AG09309 (cell line): ENCODE results near the gene DNAJC25.

ENCODE experiments used
- DNase-seq: peaks from one replicate; pipeline ENCODE4 v3.0.0-alpha.2; 2010; ENCODE audit warnings: low read depth
- H3K4me3 ChIP-seq: 2 replicates; pipeline ENCODE4 v1.5.1; 2011; ENCODE audit warnings: mild to moderate bottlenecking, low read depth, low read length, moderate library complexity; ENCODE audit not compliant: control insufficient read depth
- TF ChIP-seq, protein P1 (sequence below): IDR thresholded peaks from 2 replicates; pipeline ENCODE4 v1.5.1; 2011; ENCODE audit warnings: mild to moderate bottlenecking, low read depth, low read length, inconsistent platforms; ENCODE audit not compliant: insufficient read depth, control insufficient read depth; ENCODE audit errors: missing control alignments

The DNAJC25 gene

DNA sequence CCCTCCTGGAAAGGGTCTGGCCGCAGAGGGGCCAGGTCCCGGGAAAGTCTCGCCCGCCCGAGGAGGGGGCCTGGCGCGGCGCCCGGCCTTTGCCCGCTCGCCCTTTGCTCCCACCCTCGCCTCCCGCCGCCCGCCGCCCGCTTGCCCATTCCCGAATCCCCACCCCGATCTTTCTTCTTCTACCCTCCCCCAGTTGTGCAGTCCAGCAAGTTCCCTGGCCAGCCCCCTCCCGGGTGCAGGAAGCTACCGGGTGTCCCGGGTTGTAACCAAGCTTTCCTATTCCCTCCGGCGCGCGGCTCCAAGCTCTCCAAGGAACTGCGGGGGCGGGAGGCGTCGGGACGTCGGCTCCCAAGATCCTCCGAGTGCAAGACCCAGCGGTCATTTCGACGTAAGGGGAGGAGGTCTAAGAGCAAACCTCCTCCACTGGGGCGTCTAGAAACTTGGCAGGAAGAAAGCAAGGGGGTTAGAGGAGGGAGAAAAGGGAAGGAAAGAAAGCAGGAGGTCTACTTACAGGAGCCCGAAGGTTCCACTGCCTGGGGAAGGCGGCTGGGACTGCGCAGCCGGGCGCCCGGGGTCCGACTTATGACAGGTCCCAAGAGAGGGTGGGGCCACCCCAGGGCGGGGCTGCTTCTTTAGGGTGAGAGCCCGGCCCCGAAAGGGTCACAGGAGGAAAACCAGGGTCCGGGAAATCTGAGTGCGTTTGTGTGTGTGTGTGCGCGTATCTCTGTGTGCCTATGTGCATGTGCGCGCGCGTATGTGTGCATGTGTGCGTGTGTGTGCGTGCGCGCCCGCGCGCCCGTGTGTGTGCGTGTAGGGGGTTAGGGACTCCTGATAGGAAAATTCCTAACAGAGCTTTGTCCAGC lies 31.8 kb upstream of the DNAJC25 start, which contains the start of gene PTGR1:
Gene PTGR1 (minus strand): TSS at position 556 of the 863 bp plus-strand sequence. CDS start 2,225 bp downstream, outside the sequence.
- H3K4me3 ChIP-seq = peak within 1 kb of the TSS; percentile 73
- DNase-seq = peak; percentile 54
- TF ChIP-seq, protein P1, sequence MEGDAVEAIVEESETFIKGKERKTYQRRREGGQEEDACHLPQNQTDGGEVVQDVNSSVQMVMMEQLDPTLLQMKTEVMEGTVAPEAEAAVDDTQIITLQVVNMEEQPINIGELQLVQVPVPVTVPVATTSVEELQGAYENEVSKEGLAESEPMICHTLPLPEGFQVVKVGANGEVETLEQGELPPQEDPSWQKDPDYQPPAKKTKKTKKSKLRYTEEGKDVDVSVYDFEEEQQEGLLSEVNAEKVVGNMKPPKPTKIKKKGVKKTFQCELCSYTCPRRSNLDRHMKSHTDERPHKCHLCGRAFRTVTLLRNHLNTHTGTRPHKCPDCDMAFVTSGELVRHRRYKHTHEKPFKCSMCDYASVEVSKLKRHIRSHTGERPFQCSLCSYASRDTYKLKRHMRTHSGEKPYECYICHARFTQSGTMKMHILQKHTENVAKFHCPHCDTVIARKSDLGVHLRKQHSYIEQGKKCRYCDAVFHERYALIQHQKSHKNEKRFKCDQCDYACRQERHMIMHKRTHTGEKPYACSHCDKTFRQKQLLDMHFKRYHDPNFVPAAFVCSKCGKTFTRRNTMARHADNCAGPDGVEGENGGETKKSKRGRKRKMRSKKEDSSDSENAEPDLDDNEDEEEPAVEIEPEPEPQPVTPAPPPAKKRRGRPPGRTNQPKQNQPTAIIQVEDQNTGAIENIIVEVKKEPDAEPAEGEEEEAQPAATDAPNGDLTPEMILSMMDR = no peak

DNA sequence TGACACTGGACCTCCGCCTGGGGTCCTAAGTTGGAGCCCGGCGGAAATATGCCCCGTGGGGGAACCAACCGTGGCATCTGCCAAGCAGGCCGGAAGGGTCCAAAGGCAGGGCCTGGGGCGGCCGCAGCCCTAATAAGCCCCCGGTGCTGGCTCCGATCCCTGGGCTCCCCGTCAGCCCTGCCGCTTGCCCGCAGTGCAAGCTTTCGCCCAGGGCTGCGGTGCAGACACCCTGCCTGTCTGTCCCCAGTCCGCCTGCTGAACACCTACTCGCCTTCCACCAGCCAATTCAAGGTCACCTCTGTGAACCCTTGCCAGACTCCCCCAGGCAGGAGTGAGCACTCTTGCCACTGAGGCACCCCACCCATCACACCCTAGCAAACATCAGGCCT lies 31.2 kb upstream of the DNAJC25 start:
- DNase-seq = no peak
- TF ChIP-seq, protein P1 = no peak
- H3K4me3 ChIP-seq = peak overlapping the region; percentile 73

DNA sequence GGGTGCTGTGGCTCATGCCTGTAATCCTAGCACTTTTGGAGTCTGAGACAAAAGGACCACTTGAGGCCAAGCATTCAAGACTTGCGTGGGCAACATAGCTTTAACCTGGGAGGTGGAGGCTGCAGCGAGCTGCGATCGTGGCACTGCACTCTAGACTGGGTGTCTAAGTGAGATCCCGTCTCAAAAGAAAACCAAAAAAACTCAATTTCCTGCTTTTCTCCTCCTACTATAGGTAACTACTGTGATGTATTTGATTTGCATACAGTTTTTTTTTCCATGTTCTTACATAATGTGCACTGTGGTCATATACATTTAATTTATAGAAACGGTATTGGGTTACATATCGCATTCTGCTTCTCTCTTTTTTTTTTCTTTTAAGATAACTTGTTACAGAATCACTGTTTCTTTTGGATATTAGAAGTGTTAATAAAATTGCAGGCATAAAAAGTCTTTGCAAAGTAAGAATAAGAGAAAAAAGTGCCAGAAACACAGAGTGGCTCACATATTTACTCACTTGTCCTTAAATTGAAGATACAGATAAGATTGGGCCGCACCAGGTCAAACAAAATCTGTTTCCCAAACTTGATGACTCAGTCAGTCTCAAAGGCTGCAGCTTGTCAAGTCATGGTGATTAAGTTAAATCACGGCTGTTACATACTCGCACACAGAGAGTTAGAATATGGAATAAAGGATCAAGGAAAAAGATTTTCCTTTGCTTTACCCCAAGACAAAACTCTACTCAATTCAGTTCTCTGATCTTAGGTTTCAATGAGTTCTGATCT lies 29.7 kb upstream of the DNAJC25 start:
- TF ChIP-seq, protein P1 = no peak
- no peak for DNase-seq
- H3K4me3 ChIP-seq = no peak overlapping the region

DNA sequence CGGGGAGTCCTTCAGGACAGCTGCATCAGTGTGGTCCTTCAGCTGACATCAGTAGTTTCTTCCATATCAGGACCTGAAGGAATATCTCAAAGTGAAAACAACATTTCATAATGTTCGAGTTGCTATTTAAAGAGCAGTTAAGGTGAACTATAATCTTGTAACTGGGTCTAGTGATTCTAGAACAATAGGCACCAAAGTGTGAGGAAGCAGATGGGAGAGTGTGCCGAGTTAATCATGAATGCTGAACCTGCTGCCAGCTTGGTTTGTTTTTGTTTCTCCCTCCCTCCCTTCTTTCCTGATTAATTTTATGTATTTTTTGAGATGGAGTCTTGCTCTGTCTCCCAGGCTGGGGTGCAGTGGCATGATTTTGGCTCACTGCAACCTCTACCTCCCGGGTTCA lies 28.1 kb upstream of the DNAJC25 start:
- TF ChIP-seq, protein P1 = no peak
- H3K4me3 ChIP-seq = no peak overlapping the region
- no peak for DNase-seq

DNA sequence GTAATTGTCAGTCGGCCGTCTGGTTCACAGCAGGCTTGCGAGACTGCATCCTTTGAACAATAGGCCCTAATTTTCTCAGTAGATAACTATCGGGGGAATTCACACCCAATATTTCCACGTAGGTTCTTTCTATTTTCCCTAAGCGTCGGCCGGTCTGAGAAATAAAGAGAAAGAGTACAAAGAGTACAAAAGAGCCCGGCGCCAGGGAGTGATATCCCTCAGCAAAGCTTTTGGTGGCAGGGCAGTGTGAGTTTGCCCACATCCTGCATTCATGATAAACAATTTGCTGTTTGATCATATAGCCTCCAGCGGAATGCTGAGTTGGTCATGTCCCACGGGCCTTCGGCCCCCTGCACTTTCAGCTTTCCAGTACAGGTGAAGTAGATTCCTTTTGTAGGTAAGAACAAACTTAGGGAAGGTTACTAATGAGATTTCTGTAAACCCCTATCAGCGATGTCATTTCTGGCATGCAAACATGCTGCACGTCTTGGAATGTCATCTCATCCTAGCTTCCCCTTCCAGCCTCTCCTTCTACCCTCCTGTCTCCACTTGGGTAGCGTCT lies 27.0 kb upstream of the DNAJC25 start:
- TF ChIP-seq, protein P1 = no peak
- DNase-seq = no peak
- H3K4me3 ChIP-seq = no peak overlapping the region

DNA sequence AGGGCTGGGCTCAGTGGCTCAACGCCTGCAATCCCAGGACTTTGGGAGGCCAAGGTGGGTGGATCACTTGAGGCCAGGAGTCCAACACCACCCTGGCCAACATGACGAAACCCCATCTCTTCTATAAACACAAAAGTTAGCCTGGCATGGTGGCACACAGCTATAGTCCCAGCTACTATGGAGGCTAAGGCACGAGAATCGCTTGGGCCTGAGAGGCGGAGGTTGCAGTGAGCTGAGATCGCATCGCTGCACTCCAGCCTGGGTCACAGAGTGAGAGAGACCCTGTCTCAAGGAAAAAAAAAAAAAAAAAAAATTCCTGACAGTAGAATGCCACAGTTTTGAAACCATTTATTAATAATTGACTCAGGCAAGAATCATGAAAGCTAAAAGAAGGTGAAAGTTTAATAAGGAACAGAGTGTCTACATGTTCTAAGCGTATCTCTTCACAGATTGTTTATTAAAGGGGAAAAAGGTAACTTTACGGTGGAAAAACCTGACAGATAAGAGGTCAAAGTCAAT lies 26.0 kb upstream of the DNAJC25 start:
- H3K4me3 ChIP-seq = no peak overlapping the region
- no peak for DNase-seq
- TF ChIP-seq, protein P1 = no peak
